Measurements from ENCODE around the gene BFSP2.

The BFSP2 gene

DNA sequence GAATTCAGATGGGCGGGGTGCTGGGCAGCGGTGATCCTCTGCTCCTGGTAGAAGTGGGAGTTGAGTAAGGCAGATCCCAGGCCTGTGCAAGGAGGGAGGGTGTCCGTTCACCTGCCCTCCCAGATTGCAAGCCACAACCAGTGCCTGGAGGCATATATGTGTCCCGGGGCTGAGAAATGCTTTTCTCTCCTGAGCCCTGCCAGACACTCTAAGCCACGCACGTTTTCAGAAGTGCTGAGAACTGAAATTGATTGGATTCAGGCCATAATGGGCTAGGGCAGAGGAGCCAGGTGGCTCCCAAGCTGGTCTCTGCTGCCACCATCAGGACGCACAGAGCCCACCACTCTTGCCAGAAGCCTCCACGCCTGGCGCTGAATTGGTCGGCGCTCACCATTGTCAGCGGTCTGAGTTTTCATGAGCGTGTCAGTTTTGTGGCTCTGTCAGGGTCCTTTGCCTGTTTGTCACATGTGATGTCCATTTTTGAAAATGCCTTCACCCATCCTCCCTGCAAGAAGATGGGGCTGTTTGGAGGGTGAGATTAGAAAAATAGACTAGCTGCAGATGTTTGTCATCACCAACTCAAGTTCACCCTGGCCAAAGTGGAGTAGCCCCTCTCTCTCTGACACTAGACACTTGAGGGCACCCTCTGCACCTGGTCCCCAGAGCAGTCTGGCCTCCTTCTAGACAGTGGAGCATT lies 15.4 kb upstream of the BFSP2 start:
- no peak for DNase-seq

DNA sequence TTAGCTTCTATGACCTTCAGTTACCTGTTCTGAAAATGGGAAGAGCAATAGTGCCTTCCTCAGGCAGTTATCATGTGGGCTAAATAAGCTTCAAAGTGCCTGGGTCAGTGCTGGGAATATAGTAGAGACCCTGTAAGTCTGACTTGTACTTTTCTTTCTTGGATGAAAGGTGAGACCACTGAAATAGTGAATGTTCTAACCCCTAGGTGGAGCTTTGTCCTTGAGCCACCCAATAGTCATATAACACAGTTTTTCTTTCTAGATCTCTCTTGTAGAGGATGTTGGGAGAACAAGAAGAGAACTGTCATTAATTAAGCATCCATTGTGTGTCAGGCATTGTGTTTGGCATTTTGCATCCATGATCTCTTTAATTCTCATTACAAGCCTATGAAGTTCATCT lies 13.0 kb upstream of the BFSP2 start:
- no peak for DNase-seq

DNA sequence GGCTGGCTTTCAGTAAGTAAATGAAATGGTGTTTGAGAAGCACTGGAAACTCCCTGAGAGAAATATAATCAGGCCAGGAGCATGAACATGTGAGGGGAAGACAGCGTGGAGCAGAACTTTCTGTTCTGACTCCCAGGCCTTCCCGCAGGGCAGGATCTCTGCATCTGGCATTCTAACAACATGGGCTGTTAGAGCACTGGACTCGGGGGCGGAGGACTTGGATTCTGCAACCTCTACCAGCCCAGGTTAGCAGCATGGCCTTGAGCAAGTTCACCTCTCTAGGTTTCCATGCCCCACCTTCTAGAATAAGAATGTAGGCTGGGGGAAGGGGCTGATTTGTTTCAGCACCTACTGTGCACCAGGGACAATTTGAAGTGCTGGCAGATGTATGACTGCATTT lies 12.5 kb upstream of the BFSP2 start:
- DNase-seq = no peak

DNA sequence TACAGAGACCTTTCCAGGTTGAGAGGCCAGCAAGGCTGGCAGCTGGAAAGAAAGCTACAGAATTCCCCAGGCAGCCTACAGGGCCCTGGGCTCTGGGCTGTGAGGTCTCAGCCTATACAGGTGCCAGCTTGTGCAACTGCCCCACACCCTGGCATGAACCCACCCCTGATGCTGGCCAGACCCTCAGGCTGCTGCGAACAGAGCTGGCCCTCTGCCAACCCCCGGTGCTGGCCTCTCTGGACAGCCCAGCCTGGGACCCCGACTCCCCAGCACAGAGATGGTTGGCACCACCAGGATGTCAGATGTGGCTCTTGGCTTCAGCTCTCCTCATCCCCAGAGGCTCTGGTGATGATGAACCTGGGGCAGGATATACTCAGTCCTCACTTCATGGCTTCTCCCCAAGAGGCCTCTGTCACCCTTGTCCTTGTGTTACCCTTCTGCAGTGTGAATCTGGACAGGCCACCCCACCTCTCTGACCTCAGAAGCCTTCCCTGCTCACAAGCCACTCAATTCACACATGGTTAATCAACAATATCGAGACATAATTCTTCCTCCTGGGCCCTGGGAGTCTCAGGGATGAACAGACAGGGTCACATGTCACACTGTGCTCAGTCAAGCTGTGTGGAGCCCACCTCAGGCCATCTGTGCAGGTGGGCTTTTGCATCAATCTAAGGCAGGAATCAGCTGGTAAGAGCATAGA lies 11.0 kb upstream of the BFSP2 start:
- no peak for DNase-seq

DNA sequence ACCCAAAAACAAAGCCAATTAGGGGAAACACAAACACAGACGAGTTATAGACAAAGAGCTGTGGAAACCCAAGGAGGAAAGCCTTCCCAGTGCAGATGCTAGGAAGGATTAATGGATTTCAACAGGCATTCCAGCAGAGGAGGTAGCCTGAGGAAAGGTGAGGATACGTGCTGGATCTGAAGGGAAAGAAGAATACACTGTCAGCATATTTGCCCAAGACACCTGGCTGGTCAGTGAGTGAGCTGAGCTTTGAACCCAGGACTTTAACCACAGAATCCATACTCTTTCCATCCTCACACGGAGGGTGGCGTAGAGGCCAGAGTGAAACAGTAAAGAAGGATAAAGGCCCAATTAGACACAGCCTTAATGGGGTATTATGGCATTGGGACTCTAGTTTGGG lies 9.1 kb upstream of the BFSP2 start:
- DNase-seq = no peak

DNA sequence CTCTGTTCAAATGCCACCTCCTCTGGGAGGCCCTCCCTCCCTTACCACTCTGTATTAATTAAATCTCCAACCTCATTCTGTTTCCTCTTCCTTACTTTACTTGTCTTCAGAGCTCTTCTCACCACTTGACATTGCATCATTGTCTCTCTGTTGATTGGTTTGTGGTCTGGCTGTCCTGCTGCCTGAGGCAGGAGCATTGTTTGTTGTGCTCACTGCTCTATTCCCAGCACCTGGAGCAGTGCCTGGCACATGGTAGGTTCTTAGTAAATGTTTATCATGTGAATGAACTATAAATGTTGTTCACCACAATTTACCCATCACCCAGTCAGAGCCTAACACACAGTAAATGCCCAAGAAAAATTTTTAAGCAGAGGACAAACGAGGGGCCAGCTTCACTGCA lies 6.7 kb upstream of the BFSP2 start:
- DNase-seq = no peak

DNA sequence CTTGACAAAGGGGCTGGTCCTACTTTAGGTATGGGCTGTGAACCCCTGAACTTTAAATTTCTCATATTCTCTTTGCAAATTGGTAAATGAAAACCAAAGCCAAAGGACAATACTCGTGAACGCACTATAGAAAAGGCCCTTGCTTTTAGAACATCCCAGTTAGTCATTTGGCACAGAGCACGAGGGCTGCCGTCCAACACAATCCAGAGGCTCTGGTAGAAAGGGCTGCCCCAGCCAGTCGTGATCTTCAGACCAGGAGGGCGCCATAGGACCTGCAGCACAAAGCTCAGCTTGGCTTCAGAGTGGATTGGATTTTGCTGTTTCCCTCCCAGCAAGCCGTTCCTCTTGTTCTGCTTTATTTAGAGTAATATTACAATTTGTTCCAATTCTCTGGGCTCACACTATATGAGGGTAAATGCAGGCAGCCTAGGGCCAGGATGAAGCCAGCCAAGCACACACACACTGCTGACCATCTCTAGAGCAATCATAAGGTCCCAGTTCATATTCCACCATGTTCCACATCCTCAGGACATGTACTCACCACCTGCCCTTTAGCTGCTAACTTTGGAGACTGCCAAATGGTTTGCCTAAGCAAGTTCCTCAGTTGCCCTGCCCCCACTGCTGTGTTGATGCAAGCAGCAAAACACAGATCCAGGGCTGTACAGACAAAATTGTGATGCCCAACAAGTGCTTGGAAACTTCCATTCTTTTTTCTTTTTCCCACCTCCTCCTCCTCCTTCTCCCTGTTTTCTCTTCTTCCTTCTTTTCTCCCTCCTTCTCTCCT lies 6.0 kb upstream of the BFSP2 start:
- DNase-seq = no peak

DNA sequence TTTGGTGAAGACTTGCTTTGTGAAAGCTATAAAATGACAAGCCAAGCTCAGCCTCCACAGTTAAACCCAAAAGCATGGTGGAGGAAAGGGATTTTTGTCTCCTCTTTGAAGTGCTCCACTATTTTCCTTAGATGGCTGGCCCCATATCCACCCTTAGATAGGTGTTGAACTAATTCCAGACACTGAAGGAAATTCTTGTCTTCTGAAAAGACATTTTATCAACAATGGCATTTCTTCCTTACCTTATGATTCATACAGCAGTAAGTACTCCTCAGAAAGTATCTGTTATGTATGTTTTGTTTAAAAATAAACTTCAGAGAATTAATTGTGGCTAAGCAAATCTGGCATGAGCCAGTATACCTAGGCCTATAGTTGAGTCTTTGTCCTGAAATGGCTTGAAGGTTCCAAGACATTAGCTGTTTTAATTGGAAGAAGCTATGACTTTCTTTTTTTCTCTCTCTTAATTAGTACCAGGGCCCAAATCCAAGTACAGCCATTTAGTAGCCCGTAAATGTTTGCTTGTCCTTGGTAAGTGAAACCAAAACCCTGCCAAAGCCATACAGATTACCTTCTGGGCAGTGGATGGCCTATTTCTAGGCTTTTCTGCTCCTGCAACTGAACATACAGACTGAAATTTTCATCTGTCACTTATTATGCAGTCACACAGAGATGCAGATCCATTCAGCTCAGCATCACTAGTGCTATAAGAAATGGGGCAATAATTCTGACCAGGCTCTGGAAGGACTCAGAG lies 5.1 kb upstream of the BFSP2 start:
- no peak for DNase-seq

DNA sequence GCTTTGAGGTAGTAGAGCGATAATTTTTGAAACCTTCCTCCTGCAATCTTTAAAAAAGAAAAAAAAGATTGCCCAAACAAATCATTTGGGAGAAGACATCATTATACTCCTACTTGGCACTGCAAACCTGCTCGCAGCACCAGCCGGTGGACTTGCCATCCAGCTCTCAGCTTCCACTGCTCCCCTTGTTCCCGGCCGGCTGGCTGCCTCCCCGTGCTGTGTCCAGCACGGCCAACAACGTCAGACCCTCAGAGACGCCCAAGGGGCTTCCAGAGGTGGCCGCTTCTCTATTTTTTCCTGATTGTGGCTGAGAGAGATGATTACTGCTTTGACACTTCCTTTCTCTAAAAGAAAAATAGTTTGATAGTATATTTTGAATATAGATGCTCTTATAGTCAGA lies 3.0 kb upstream of the BFSP2 start:
- no peak for DNase-seq

DNA sequence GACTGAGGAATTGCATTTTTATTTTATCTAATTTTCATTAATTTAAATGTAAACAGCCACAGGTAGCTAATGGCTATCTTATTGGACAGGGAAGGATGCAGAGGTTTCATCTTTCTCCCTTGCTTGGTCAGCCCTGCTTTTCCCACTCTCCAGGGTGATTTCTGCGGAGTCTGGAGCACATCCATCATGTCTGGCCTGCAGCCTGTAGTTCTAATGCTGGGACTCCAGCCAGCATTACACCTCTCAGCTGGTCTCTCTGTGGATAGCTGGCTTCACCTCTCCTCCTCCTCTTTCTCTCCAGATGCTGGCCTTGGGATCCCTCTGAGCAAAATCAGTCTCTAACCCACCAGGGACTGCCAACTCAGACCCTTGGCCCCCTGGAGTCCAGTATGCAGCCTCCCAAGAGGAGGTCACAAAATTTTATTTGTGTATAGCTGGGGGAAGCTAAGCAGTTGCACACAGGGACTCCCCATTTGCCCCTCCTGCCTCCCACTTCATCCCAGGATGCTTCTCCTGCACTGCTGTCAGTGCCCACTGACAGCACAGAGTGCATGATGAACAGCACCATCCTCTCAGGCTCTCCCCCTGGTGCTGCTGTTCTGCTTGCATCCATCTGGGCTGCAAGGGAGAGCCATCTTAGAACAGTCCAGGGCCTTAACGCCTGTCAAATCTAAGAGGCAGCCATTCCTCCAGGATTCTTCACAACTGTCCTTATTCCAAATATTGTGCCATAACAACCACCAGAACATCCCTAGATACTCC lies 1.7 kb downstream of the BFSP2 start:
- no peak for DNase-seq

DNA sequence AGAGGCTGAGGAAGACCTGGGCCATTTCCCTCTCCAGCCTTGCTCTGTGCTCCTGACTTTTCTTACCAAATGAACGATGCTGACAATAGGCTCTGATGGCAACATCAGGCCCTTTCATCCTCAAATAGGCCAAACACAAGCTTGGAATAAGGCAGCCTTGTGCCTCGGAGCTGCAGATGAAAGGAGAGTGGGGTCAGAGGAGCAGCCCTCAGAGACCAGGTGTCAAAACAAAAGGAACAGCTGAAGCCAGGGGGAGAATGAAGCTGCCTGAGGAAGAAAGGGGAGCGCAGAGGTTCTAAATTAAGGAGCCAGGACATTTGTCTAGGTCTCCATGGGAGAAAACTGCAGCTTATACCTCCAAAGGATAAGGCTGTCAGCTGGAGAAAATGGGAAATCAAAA lies 5.1 kb downstream of the BFSP2 start:
- no peak for DNase-seq

DNA sequence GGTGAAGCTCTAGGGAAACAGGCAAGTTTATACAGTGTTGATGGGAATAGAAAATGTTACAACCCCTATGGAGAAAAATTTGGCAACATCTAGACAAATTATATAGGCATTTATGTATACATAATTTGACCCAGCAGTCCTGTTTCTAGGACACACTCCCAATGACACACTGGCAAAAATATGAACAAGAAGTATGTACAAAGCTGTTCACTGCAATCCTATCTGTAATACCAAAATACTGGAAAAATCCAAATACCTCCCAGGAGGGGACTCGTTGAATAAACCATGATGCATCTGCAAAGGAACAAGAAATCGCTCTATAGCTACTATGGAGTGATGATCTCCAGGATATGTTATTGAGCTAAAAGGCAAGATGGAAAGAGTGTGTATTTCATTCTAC lies 8.5 kb downstream of the BFSP2 start:
- no peak for DNase-seq

DNA sequence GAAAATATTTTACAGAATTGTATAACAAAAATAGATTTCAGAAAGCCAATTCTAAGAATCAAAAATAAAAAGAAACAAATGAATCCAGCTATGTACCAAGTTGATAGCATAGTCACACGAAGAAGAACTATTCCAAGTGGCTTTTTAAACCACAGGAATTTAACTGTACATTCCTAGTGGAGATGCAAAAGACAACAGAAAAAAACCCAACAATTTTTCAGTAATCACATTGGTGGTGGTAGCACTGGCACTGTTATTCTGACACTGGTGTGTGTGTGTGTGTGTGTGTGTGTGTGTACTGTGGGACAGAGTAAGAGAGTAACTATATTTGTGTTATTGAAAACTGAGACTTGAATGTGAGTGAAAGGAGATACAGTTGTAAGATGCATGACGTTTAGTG lies 9.1 kb downstream of the BFSP2 start:
- no peak for DNase-seq

DNA sequence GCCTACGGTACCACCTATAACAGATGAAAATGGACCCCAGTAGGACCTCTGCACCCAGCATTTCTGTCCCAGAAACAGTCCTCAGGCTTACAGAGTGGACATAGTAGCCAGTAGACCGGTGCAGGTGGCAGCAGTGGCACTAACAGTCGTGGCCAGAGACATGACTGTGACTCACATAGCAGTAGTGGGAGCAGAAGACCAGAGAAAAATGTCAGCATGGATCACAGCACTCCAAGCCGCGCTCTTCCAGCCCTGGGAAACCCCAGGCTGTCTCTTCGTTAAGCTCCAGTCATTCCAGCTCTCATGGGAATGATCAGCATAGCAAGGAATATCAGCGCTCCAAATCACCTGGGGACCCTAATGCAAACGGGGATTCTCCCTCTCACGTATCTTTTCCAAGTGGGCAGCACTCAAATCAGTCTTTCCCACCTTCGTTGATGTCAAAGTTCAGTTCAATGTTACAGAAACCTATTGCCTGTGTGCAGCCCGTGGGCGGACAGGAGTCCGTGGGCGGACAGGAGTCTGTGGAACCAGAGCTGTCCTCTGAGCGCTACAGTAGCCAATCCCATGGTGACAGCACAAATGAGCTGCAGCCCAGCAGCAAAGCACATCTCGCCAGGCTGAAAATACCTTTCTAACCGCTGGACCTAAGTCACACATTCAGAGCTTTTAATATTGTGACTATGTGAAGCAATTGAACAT lies 10.5 kb downstream of the BFSP2 start:
- DNase-seq = no peak

DNA sequence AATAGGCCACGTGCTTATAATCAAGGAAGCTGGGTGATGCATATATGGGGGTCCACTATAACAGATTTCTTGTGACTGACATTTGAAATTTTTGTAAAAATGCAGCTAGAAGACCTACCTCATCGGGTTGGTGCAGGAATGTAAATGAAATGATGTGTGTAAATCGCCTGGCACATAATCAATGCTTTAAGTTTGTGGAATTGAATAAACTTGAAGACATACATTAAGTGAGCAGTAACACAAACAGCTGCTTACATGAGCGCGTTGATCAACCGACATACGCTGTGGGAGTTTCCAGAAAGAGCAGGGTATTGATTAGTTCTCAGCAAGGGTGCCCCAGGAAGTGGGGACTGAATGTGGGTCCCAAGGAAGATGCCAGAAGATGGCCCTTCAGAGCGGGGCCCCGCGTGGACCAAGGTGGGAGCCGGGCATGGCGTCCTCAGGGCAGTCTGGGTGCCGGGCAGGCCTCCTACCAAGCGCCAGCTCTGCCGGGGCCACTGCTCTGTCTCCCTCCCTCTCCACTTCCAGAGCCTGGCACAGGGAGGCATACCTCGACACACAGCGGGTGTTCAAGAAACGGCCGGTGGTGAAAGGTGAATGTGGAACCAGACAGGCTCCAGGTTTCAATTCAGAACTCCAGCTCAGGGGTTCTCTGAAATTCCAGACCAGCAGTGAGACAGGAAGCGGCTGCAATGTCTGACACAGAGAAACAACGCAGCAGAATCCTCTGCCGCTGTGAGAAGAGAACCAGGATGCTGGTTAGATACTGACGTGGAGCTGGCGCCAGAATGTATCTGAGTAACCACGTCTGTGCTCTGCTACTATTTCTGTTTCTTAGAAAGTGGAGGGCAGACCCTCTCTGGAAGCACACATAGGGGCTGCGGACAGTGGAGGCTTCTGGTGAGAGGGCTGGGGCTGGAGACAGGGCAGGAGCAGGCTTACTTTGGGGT lies 12.6 kb downstream of the BFSP2 start:
- DNase-seq = no peak

DNA sequence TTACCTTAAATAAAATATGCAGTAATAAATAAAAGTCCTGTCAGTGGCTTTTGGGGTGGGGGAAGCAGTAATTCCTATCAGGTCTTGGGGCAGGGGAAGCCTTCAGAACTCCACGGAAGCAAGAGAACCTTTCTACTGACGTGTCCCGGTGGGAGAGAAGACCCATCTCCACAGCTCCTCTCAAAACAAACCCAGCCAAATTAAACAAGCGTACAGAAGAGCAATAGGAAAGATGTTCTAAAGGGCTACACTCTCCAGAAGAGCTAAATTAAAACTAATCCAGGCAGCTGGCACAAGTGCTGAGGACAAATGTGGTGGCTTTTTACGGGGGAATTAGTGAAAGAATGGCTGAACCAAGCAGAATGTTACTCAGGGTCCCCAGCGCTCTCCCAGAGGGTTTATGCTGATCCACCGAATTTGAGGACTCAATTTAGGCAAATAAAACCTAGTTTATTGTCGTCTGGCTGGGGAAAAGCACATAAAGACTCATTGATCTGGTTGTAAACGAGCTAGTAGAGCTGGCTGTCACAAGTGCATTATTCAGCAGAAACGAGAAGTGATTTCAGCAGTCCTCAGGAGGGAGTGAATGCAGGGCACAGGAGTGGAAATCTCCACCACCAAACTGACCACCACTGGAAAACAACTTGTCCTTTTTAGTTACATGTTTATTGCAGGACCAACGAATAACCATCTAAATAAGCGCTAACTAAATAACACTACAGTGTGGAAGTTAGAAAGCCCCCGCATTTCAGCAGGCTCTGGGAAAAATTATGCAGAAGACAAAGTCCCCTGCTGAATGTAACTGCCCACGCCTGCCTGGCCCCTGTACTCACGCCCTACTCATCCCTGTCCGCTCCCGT lies 13.5 kb downstream of the BFSP2 start:
- DNase-seq = no peak

DNA sequence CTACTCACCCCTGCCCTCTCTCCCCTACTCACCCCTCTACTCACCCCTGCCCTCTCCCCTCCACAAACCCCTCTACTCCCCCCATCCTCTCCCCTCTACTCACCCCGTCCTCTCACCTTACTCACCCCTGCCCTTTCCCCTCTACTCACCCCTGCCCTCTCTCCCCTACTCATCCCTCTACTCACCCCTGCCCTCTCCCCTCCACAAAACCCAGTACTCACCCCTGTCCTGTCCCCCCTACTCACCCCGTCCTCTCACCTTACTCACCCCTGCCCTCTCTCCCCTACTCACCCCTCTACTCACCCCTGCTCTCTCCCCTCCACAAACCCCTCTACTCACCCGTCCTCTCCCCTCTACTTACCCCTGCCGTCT lies 14.2 kb downstream of the BFSP2 start:
- DNase-seq = no peak

DNA sequence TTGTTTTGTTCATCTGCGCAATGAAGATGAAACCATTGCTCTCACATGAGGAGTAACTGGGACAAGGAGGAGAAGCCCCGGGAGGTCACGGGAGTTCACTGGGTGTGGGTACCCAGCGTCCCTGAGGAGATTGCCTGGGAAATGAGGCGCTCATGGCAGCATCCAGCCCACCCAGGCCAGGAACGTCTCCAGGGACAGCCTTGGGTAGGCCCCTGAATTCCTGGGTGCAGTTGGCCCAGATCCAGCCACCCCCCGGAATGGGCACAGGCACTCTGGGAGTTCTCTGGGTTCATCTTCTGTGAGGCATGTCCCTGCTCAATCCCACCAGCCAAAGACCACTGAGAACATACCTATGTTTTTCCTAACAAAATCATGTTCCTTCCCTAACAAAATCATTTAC lies 18.5 kb downstream of the BFSP2 start:
- no peak for DNase-seq

DNA sequence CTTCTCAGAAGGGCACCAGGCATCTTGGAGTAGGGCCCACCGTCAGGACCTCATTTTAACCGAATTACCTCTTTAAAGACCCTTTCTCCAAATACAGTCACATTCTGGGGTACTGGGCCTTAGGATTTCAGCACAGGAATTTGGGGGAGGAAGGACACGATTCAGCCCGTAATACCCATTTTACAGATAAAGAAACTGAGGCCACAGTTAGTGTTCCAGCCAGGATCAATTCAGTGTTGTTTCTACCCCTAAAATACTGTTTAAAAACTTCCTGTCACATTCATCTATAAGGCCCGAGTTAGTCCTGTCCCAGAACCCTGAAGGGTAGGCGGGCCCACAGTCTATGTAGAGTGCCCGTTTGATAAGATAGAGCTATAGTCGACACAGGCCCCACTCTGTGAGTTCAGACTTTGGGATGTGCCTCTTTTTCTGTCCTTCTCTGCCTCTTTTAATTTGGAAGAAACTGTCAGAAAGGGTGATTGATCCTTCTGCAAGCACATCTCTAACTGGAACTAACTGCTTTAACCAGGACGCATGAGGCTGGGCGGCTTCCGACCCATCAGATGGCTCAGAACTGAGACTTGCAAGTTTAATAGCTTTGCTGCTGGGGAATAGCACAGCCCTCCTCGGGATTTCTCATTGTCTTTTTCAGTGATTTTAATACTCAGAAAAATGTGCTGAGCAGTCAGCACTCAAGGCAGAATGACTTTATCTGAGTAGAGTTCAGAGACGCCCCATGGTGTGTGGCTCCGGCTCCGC lies 19.5 kb downstream of the BFSP2 start:
- DNase-seq = no peak

Data from GF-D8 (cell line).